Thoracic aorta endothelial cell (primary cell): ENCODE data around the gene SLC10A6. TPM values are rescaled to one million over a fixed set of nuclear protein-coding genes. Genes with fewer than 3 reads are reported as not detected.

Experiments
- total RNA-seq: library from RNA; depleted of rRNA; stranded (reverse); fragments of >200 nt; gene quantifications from 2 replicates; pipeline ENCODE4 v1.2.3, GENCODE V29; 2012

Gene SLC10A6, protein sequence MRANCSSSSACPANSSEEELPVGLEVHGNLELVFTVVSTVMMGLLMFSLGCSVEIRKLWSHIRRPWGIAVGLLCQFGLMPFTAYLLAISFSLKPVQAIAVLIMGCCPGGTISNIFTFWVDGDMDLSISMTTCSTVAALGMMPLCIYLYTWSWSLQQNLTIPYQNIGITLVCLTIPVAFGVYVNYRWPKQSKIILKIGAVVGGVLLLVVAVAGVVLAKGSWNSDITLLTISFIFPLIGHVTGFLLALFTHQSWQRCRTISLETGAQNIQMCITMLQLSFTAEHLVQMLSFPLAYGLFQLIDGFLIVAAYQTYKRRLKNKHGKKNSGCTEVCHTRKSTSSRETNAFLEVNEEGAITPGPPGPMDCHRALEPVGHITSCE
- 0.40 TPM in 1 of 2 replicates, not detected in the other for total RNA-seq

GRCh38 chr4:86848732-86849619 lies at the start of gene SLC10A6:
Gene SLC10A6 (minus strand): TSS chr4:86849384. CDS start chr4:86849115, 269 bp downstream.

DNA sequence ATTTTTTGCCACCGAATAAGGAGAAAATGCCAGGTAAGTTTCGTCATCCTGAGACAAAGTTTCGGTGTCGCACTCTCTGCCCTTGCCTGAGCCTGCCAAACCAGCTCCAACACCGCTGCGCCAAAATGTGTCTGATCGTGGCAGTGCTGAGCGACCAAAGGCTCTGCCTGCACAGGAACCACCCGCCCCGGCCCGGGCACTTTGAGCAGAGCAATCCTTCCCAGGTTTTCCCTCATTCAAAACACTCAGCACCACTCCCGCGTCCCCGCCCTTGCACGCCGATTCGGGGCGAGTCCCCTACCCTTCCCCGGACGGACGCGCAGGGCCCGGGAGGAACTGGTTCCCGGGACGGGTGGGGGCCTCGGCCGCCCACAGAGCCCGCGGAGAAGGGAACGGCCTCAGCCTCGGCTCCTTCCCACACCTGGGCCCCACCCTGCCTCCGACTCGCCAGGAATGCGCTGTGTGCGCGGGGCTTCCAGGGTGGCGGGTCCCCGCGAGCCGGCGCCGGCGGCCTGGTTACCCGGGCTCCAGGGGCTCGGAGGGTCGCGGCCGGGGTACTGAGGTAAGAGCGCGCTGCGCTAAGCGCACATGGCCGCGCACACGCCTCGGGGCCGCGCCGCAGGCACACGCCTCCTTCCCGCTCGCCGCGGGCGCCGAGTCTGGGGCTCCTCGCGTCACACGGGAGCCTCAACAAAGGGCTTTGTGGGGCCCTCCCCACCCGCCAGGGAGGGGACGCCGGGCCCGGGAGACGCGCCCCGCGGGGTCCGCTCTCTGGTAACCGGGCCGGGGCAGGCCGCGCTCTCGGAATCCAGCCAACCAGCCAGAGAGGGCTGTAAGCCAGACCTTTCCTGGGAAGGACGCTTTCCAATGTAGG lies 42.8 kb upstream of the SLC10A6 start, which contains the start of gene C4orf36:
Gene C4orf36 (minus strand): TSS at position 661 of the 874 bp plus-strand sequence. CDS start 902 bp downstream, outside the sequence.

Other genes starting within 250 kb of the SLC10A6 start
- 0.50 and 0.53 TPM in 2 replicates for gene C4orf36, start 43.0 kb upstream of the SLC10A6 start, total RNA-seq
- gene AFF1, start 85.6 kb upstream of the SLC10A6 start, total RNA-seq, result 43.6 and 52.6 TPM in 2 replicates